Endodermal cell (in vitro differentiated cells): ENCODE measurements around the gene FOXL3. TPM values are rescaled to one million over a fixed set of nuclear protein-coding genes. Genes with fewer than 3 reads are reported as not detected.

Experiments
- DNase-seq: peaks from one replicate; pipeline ENCODE4 v3.0.0-alpha.2; 2017
- H3K27ac ChIP-seq: 2 replicates; pipeline ENCODE4 v1.5.1; 2013; ENCODE audit warnings: mild to moderate bottlenecking, low read depth, low read length, moderate library complexity
- H3K27me3 ChIP-seq: 2 replicates; pipeline ENCODE4 v1.6.1; 2013; ENCODE audit warnings: mild to moderate bottlenecking, low read length, moderate library complexity; ENCODE audit not compliant: insufficient read depth, control insufficient read depth, poor library complexity, severe bottlenecking
- H3K36me3 ChIP-seq: 2 replicates; pipeline ENCODE4 v1.7.0; 2013; ENCODE audit warnings: mild to moderate bottlenecking, low read length, moderate library complexity; ENCODE audit not compliant: control insufficient read depth, insufficient read depth
- H3K4me1 ChIP-seq: one replicate; pipeline ENCODE4 v1.7.0; 2013; ENCODE audit warnings: low read length; ENCODE audit not compliant: control insufficient read depth, insufficient read depth
- H3K4me3 ChIP-seq: 2 replicates; pipeline ENCODE4 v1.5.1; 2013; ENCODE audit warnings: mild to moderate bottlenecking, low read length, moderate library complexity
- H3K9ac ChIP-seq: 2 replicates; pipeline ENCODE4 v1.6.1; 2013; ENCODE audit warnings: mild to moderate bottlenecking, low read length, moderate library complexity; ENCODE audit not compliant: poor library complexity, severe bottlenecking; ENCODE audit errors: extremely low read depth
- H3K9me3 ChIP-seq: 2 replicates; pipeline ENCODE4 v1.6.1; 2013; ENCODE audit warnings: mild to moderate bottlenecking, low read length, moderate library complexity; ENCODE audit not compliant: control insufficient read depth
- H3K27ac Mint-ChIP-seq: 2 replicates; pipeline ENCODE4 v1.8.0; 2020; ENCODE audit warnings: mixed read lengths
- H3K27me3 Mint-ChIP-seq: 2 replicates; pipeline ENCODE4 v1.8.0; 2021; ENCODE audit warnings: mild to moderate bottlenecking, mixed read lengths; ENCODE audit not compliant: insufficient read depth
- H3K36me3 Mint-ChIP-seq: 2 replicates; pipeline ENCODE4 v1.8.0; 2020; ENCODE audit warnings: low read depth, mixed read lengths
- H3K4me1 Mint-ChIP-seq: 2 replicates; pipeline ENCODE4 v1.8.0; 2020; ENCODE audit warnings: mixed read lengths
- H3K4me3 Mint-ChIP-seq: 2 replicates; pipeline ENCODE4 v1.8.0; 2020; ENCODE audit warnings: mild to moderate bottlenecking, moderate library complexity, mixed read lengths
- H3K9me3 Mint-ChIP-seq: 2 replicates; pipeline ENCODE4 v1.8.0; 2020; ENCODE audit warnings: mild to moderate bottlenecking, mixed read lengths
- CTCF ChIP-seq: fragments of 200-600 bp; sonication (generic); conservative IDR thresholded peaks from 2 replicates; pipeline ENCODE4 v1.5.0; 2021; ENCODE audit warnings: antibody characterized with exemption, mild to moderate bottlenecking
- WGBS, 2 experiments: methylation state at CpG; one replicate each; pipeline versions ENCODE4 v1.1.5 to v1.1.7; 2013; ENCODE audit warnings: missing lambda C conversion rate in 2 of 2, mixed read lengths in 1 of 2; ENCODE audit not compliant: insufficient coverage in 1 of 2, insufficient read length in 1 of 2; 5-methylcytosine and 5-hydroxymethylcytosine counted together
- total RNA-seq, 2 donors: library from RNA; stranded (reverse); fragmentation: NEBNext Ultra II Directional in 1 of 2; extraction: Animal tissue kit (Norgen Biotek cat#: 25700) in 1 of 2; gene quantifications; 2 replicates in 1 of 2; 3 replicates in 1 of 2; pipeline ENCODE4 v1.2.1, GENCODE V29; 2021

Gene FOXL3
- total RNA-seq, 2 donors from 2014 or later, result not detected

GRCh38 chr7:303884-304573 is 14.1 kb downstream of the FOXL3 start:
- Mint-ChIP-seq H3K27me3 (no peaks in the 10 kb centered on the region), H3K9me3 (peaks cover 11% of the 10 kb centered on the region), H3K4me1 (no peaks in the 10 kb centered on the region), H3K4me3 (no peak overlapping the region), H3K36me3 (no peaks in the 10 kb centered on the region), H3K27ac (no peak overlapping the region)
- Histone ChIP-seq H3K4me1 (no peaks in the 10 kb centered on the region), H3K36me3 (no peaks in the 10 kb centered on the region), H3K4me3 (no peak overlapping the region), H3K27ac (no peak overlapping the region), H3K9ac (no peak overlapping the region), H3K27me3 (no peaks in the 10 kb centered on the region), H3K9me3 (no peaks in the 10 kb centered on the region)
- 92 to 93% methylated on average over 21 to 24 of the region's 24 CpGs for WGBS, 2 experiments
- no peak for DNase-seq
- no peak for TF ChIP-seq CTCF

GRCh38 chr7:304574-305409 is 14.8 kb downstream of the FOXL3 start:
- H3K4me1 Mint-ChIP-seq, result no peaks in the 10 kb centered on the region
- H3K4me3 ChIP-seq, result no peak overlapping the region
- no peak overlapping the region for H3K9ac ChIP-seq
- no peaks in the 10 kb centered on the region for H3K36me3 ChIP-seq
- no peak overlapping the region for H3K4me3 Mint-ChIP-seq
- no peaks in the 10 kb centered on the region for H3K4me1 ChIP-seq
- no peaks in the 10 kb centered on the region for H3K27me3 Mint-ChIP-seq
- H3K27me3 ChIP-seq, result no peaks in the 10 kb centered on the region
- no peaks in the 10 kb centered on the region for H3K36me3 Mint-ChIP-seq
- 84 to 86% methylated on average over 15 to 19 of the region's 19 CpGs for WGBS, 2 experiments
- no peak for DNase-seq
- no peak for TF ChIP-seq CTCF
- peaks cover 18% of the 10 kb centered on the region for H3K9me3 Mint-ChIP-seq
- no peak overlapping the region for H3K27ac Mint-ChIP-seq
- no peak overlapping the region for H3K27ac ChIP-seq
- H3K9me3 ChIP-seq, result no peaks in the 10 kb centered on the region

- Histone ChIP-seq H3K27ac (no peak overlapping the region), H3K27me3 (no peaks in the 10 kb centered on the region), H3K9ac (no peak overlapping the region), H3K36me3 (no peaks in the 10 kb centered on the region), H3K4me3 (no peak overlapping the region), H3K4me1 (no peaks in the 10 kb centered on the region), H3K9me3 (no peaks in the 10 kb centered on the region)
- no peak overlapping the region for H3K27ac Mint-ChIP-seq
- no peak for TF ChIP-seq CTCF
- no peaks in the 10 kb centered on the region for H3K4me1 Mint-ChIP-seq
- WGBS, 2 experiments, result 92 to 98% methylated on average over 30 to 35 of the region's 35 CpGs
- no peak for DNase-seq
- H3K36me3 Mint-ChIP-seq, result no peaks in the 10 kb centered on the region
- H3K4me3 Mint-ChIP-seq, result no peak overlapping the region
- no peaks in the 10 kb centered on the region for H3K27me3 Mint-ChIP-seq
- peaks cover 21% of the 10 kb centered on the region for H3K9me3 Mint-ChIP-seq
Measured at GRCh38 chr7:305410-306151, 15.6 kb downstream of the FOXL3 start.
